Osteoblast (primary cell): Measurements from ENCODE around the gene HAAO. TPM values are rescaled to one million over a fixed set of nuclear protein-coding genes. Genes with fewer than 3 reads are reported as not detected.

ENCODE experiments used
- DNase-seq: peaks from one replicate; pipeline ENCODE4 v3.0.0; 2011; ENCODE audit warnings: low spot score, mixed read lengths; ENCODE audit not compliant: insufficient read length; ENCODE audit errors: missing footprints
- H2AFZ ChIP-seq: 2 replicates; pipeline ENCODE4 v1.6.0; 2011; ENCODE audit warnings: mild to moderate bottlenecking, low read length
- H3K27ac ChIP-seq: 2 replicates; pipeline ENCODE4 v1.5.1; 2011; ENCODE audit warnings: mild to moderate bottlenecking, low read depth, low read length, moderate library complexity
- H3K27me3 ChIP-seq: 2 replicates; pipeline ENCODE4 v1.6.0; 2012; ENCODE audit warnings: mild to moderate bottlenecking, control low read depth, inconsistent platforms, low read length, moderate library complexity; ENCODE audit not compliant: insufficient read depth
- H3K36me3 ChIP-seq: 2 replicates; pipeline ENCODE4 v1.5.1; 2011; ENCODE audit warnings: mild to moderate bottlenecking, low read length, control low read depth, moderate library complexity; ENCODE audit not compliant: insufficient read depth
- H3K4me1 ChIP-seq: 2 replicates; pipeline ENCODE4 v1.5.1; 2011; ENCODE audit warnings: mild to moderate bottlenecking, low read length, control low read depth, moderate library complexity; ENCODE audit not compliant: insufficient read depth
- H3K4me2 ChIP-seq: 2 replicates; pipeline ENCODE4 v1.6.0; 2011; ENCODE audit warnings: mild to moderate bottlenecking, low read length; ENCODE audit not compliant: insufficient read depth
- H3K4me3 ChIP-seq: fragments of 200-600 bp; sonication (generic); 3 replicates; pipeline ENCODE4 v1.5.1; 2012; ENCODE audit warnings: mild to moderate bottlenecking, low read length, inconsistent platforms; ENCODE audit not compliant: insufficient read depth
- H3K79me2 ChIP-seq: 2 replicates; pipeline ENCODE4 v1.6.0; 2012; ENCODE audit warnings: mild to moderate bottlenecking, low read length, control low read depth, inconsistent platforms; ENCODE audit not compliant: insufficient read depth
- H3K9me3 ChIP-seq: 2 replicates; pipeline ENCODE4 v1.5.1; 2011; ENCODE audit warnings: low read depth, low read length, control low read depth
- H4K20me1 ChIP-seq: 2 replicates; pipeline ENCODE4 v1.6.0; 2012; ENCODE audit warnings: mild to moderate bottlenecking, low read length, control low read depth; ENCODE audit not compliant: insufficient read depth
- total RNA-seq: library from RNA; depleted of rRNA; stranded (reverse); fragments of >200 nt; gene quantifications from 2 replicates; pipeline ENCODE4 v1.2.3, GENCODE V29; 2012
- TF ChIP-seq, protein P1 (sequence below): IDR thresholded peaks from 2 replicates; pipeline ENCODE4 v1.5.1; 2011; ENCODE audit warnings: mild to moderate bottlenecking, low read depth, low read length, moderate library complexity; ENCODE audit errors: extremely low read depth

The HAAO gene
- total RNA-seq, 1 donor: 0.72 TPM

DNA sequence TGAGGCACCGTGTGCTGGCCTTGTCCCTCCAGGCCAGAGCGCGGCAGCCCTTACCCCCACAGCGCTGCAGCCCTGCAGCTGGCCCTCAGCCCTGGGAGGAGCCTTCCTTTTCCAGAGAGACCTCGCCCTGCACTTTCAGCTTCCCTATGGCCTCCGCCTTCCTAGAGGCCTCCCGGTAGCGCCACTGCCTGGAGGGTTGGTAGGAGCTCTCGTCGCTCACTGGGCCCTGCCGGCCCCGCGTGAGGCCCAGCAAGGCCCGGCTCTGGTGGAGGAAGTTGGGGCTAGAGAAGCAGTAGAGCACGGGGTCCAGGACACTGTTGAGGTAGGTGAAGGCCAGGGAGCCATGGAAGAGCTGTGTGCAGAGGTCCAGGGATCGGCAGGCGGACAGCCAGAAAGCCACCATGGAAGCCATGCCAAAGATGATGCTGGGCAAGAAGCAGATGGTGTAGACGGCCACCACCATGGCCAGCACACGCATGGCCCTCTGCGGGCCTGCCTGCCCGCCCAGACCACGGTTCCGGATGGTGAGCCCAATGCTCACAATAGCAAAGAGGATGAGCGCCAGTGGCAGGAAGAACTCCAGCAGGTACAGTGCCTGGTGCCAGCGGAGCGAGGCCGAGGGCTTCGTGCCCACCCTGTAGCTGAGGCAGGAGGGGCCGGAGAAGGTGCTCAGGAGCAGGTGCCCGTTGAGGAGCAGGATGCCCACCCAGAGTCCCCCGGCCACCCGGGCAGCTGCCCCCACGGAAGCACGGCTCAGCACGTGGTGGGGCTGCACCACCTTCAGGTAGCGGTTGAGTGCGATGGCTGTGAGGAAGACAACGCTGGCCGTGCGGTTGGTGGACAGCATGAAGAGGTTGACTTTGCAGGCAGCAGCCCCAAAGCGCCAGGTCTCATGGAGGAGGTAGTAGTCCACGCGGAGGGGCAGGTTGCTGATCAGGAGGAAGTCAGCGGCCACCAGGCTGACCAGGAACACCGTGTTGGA is 29.3 kb downstream of the HAAO start:
- no peak overlapping the region for H2AFZ ChIP-seq
- no peaks in the 10 kb centered on the region for H3K4me1 ChIP-seq
- no peaks in the 10 kb centered on the region for H3K27me3 ChIP-seq
- no peaks in the 10 kb centered on the region for H3K79me2 ChIP-seq
- no peak overlapping the region for H3K4me2 ChIP-seq
- no peaks in the 10 kb centered on the region for H3K9me3 ChIP-seq
- TF ChIP-seq, protein P1, sequence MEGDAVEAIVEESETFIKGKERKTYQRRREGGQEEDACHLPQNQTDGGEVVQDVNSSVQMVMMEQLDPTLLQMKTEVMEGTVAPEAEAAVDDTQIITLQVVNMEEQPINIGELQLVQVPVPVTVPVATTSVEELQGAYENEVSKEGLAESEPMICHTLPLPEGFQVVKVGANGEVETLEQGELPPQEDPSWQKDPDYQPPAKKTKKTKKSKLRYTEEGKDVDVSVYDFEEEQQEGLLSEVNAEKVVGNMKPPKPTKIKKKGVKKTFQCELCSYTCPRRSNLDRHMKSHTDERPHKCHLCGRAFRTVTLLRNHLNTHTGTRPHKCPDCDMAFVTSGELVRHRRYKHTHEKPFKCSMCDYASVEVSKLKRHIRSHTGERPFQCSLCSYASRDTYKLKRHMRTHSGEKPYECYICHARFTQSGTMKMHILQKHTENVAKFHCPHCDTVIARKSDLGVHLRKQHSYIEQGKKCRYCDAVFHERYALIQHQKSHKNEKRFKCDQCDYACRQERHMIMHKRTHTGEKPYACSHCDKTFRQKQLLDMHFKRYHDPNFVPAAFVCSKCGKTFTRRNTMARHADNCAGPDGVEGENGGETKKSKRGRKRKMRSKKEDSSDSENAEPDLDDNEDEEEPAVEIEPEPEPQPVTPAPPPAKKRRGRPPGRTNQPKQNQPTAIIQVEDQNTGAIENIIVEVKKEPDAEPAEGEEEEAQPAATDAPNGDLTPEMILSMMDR: no peak
- no peaks in the 10 kb centered on the region for H3K36me3 ChIP-seq
- no peak overlapping the region for H3K27ac ChIP-seq
- DNase-seq: peak; percentile 68
- H3K4me3 ChIP-seq: no peak overlapping the region
- H4K20me1 ChIP-seq: no peaks in the 10 kb centered on the region

DNA sequence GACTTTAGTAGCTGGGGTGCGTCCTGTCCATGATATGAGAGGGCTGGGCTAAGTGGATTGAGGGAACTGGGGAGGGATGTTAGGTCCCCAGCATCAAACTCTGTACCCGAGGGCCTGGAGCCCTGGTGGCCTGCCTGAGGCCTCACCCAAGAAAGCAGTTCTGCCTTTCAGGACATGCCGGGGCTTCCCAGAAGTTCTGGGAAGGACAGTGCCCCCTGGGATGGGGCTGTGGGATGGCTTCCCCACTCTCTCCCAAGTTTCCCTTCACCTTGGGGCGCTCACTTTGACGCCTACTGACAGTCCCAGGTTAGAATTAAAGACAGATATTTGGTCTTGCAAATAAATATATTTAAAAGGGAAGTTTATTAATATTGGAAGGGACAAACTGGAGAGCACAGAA is 30.2 kb downstream of the HAAO start:
- Histone ChIP-seq H4K20me1 (no peaks in the 10 kb centered on the region), H3K36me3 (no peaks in the 10 kb centered on the region), H3K4me2 (no peak overlapping the region), H3K79me2 (no peaks in the 10 kb centered on the region), H3K4me3 (no peak overlapping the region), H2AFZ (no peak overlapping the region), H3K27me3 (no peaks in the 10 kb centered on the region), H3K9me3 (no peaks in the 10 kb centered on the region), H3K4me1 (no peaks in the 10 kb centered on the region), H3K27ac (no peak overlapping the region)
- DNase-seq: peak; percentile 15
- TF ChIP-seq, protein P1: no peak

DNA sequence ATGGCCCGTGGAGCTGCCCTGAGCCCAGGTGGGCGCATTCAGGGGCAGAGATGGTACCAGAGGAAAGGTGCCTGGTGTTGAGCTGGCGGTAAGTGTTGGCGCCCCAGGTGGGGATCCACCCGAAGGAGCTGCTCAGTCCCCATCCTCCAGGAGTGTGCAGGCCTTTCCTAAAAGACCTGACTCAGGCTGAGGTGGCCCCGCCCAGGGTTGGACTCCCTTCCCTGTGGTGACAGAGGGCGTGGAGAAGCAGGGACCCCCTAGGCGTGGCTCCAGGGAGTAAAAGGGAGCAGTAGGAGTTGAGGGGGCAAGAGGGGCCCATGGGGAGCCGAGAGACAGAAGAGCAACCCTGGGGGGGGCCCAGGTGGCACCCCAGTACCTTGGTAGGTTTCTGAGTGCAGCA is 30.8 kb downstream of the HAAO start:
- Histone ChIP-seq H3K4me1 (no peaks in the 10 kb centered on the region), H3K27ac (no peak overlapping the region), H2AFZ (no peak overlapping the region), H3K4me2 (no peak overlapping the region), H3K9me3 (no peaks in the 10 kb centered on the region), H3K36me3 (no peaks in the 10 kb centered on the region), H4K20me1 (no peaks in the 10 kb centered on the region), H3K27me3 (no peaks in the 10 kb centered on the region), H3K79me2 (no peaks in the 10 kb centered on the region), H3K4me3 (no peak overlapping the region)
- DNase-seq: peak; percentile 11
- TF ChIP-seq, protein P1: no peak

DNA sequence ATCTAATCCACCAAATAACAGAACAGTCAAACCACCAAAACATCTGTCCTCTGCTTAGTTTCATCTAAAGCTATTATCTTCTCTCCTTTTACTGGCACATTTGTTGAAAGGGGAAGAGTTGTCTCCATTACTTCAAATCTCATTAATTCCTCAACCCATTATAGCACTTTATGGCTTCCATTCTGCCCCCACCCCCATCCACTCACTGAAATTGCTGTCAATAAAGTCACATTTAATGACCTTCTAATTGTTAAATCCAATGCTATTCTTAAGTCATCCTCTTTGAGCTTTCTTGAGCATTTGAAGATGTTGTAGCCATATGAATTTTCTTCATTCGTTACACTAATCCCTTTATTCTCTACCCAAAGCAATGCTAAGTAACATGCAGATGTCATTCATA is 33.6 kb downstream of the HAAO start:
- no peaks in the 10 kb centered on the region for H4K20me1 ChIP-seq
- no peaks in the 10 kb centered on the region for H3K27me3 ChIP-seq
- H3K36me3 ChIP-seq: no peaks in the 10 kb centered on the region
- peaks cover 12% of the 10 kb centered on the region for H3K4me1 ChIP-seq
- H2AFZ ChIP-seq: no peak overlapping the region
- no peak overlapping the region for H3K4me2 ChIP-seq
- no peak for DNase-seq
- TF ChIP-seq, protein P1: no peak
- no peaks in the 10 kb centered on the region for H3K9me3 ChIP-seq
- no peaks in the 10 kb centered on the region for H3K79me2 ChIP-seq
- H3K4me3 ChIP-seq: no peak overlapping the region
- no peak overlapping the region for H3K27ac ChIP-seq
